GM19397 (cell line): ENCODE measurements around the gene EFCC1.

Experiments
- ATAC-seq: cut with Tn5 transposase; IDR thresholded peaks from one replicate; pipeline ENCODE4 v1.9.1; 2021; ENCODE audit warnings: mild to moderate bottlenecking, moderate library complexity; ENCODE audit not compliant: unreplicated experiment

Gene EFCC1

GRCh38 chr3:129001101-129001805, at the start of gene EFCC1:
TSS of gene EFCC1 (plus strand) at chr3:129001304. CDS start at chr3:129001629, 325 bp downstream.
- ATAC-seq: no peak

DNA sequence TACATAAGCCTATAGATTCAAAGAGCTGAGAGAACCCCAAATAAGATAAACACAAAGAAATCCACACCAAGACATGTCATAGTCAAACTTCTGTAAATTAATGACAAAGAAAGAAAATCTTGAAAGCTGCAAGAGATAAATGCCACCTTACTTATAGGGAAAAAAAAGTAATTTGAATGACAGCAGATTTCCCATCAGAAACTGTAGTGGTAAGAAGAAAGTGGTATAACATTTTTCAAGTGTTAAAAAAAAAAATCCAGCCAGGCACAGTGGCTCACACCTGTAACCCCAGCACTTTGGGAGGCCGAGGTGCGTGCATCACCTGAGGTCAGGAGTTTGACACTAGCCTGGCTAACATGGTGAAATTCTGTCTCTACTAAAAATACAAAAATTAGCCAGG, 44.7 kb upstream of the EFCC1 start:
- no peak for ATAC-seq

DNA sequence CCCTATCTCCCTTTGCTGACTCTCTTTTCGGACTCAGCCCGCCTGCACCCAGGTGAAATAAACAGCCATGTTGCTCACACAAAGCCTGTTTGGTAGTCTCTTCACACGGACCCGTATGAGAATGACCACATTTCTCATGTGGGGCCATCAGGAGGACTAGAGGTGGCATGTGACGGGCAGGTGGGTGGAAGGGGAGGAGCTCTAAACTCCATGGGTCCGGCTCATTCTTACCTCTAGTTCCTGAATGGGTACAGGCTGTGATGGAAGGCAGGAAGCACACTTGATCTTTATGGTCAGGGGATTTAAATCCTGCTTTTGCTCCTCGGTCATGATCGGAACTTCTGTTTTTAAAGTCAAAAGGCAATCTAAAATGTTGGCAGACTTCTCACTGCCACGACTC, 35.8 kb upstream of the EFCC1 start:
- no peak for ATAC-seq

GRCh38 chr3:128965818-128966217, 35.3 kb upstream of the EFCC1 start:
- no peak for ATAC-seq

- ATAC-seq: no peak
These were observed 33.3 kb upstream of the EFCC1 start for GRCh38 chr3:128967748-128968355.

- no peak for ATAC-seq
These were observed 30.9 kb upstream of the EFCC1 start for GRCh38 chr3:128969993-128970739.

GRCh38 chr3:128970740-128971047, 30.4 kb upstream of the EFCC1 start:
- no peak for ATAC-seq

GRCh38 chr3:128971421-128972100, 29.5 kb upstream of the EFCC1 start:
- no peak for ATAC-seq

- no peak for ATAC-seq
These were observed 27.0 kb upstream of the EFCC1 start for GRCh38 chr3:128973988-128974564.

GRCh38 chr3:128975276-128975675, 25.8 kb upstream of the EFCC1 start:
- no peak for ATAC-seq

- no peak for ATAC-seq
These were observed 17.6 kb upstream of the EFCC1 start for GRCh38 chr3:128983293-128984069.

DNA sequence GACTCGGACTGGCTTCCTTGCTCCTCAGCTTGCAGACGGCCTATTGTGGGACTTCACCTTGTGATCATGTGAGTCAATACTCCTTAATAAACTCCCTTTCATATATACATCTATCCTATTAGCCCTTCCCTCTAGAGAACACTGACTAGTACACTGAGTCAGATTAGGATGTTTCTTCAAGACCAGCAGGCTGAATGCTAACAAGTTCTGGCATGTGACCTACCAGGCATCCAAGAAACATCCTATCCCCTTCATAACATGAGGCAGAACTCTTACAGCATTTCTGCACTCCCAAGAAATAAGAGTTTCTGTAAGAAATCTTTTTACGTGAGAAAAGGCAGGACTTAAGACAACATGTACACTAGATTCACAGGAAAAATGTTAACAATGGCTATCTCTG, 16.5 kb upstream of the EFCC1 start:
- no peak for ATAC-seq

GRCh38 chr3:128987302-128988100, 13.6 kb upstream of the EFCC1 start:
- ATAC-seq: no peak

DNA sequence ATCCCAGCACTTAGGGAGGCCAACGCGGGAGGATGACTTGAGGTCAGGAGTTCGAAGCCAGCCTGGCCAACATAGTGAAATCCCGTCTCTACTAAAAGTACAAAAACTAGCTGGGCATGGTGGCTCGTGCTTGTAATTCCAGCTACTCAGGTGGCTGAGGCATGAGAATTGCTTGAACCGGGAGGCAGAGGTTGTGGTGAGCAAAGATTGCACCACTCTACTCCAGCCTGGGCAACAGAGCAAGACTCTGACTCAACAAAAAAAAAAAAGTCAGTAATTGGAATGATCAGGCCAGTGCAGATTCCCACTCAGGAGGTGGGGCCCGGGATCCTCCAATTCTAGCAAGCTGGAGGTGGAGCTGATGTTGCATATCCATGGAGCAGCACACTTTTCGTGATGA, 12.8 kb upstream of the EFCC1 start:
- no peak for ATAC-seq

DNA sequence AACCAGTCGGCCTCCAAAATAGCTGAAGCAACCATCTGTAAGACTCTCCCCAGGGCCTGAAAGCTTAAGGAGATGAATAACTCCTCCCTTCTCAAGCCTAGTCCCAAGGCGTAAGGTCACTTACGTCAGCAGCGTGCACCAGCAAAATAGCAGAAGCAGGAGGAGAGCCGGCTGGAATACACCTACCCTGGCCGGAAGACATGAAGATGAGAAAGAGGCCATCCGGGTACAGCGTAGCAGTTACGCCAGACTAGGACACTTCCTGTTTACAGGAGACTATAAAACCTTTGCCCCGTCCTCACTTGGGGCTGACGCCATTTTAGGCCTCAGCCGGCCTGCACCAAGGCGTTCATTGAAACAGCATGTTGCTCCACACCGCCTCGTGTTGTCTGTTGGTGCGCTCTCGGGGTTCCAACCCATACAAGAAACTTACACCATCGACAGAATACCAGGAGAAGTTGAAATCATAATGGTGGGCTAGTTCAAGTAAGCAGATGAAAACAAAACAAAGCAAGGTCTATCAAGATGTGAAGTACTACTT, 9.7 kb upstream of the EFCC1 start:
- no peak for ATAC-seq

GRCh38 chr3:128992926-128993460, 8.1 kb upstream of the EFCC1 start:
- no peak for ATAC-seq

DNA sequence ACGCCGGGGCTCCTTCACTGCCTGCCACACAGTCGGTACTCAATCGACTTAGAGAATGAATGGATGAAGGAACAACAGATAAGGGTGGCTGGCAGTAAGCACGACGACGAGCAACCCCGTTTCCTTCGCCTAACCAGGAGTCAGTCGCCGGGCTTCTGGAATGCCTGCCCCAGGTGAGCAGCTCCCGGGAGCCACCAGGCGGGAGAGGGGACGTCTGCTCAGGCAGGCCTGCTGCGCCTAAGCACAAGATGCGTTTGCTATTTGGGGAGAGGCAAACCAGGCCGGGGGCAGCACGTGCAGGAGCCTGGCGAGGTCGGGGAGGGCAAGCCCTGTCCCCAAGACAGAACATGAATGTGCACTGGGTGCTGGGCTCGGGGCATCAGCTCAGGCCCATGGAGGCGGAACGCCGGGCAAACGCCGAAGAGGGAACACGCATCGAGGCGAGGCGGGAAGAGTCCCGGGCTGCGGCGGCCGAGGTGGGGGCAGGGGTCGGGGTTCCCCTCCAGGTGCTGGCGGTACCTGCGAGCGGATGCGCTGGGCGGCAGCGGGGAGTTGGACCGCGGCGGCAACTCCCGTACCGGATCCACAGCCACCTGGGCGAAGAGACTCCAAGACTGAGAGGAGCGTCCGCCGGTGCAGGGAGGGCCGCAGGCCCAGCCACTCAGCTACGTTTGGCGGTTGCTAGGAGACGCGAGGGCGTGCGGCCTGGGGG, 7.5 kb upstream of the EFCC1 start, which contains the start of gene CFAP92:
Gene CFAP92 (minus strand): TSS at position 616 of the 712 bp plus-strand sequence. CDS start 772 bp downstream, outside the sequence.
- ATAC-seq: peak; percentile 84

GRCh38 chr3:128994173-128994512, 7.0 kb upstream of the EFCC1 start:
- no peak for ATAC-seq
